ENCODE measurements around the gene MCIDAS.

MCIDAS gene

DNA sequence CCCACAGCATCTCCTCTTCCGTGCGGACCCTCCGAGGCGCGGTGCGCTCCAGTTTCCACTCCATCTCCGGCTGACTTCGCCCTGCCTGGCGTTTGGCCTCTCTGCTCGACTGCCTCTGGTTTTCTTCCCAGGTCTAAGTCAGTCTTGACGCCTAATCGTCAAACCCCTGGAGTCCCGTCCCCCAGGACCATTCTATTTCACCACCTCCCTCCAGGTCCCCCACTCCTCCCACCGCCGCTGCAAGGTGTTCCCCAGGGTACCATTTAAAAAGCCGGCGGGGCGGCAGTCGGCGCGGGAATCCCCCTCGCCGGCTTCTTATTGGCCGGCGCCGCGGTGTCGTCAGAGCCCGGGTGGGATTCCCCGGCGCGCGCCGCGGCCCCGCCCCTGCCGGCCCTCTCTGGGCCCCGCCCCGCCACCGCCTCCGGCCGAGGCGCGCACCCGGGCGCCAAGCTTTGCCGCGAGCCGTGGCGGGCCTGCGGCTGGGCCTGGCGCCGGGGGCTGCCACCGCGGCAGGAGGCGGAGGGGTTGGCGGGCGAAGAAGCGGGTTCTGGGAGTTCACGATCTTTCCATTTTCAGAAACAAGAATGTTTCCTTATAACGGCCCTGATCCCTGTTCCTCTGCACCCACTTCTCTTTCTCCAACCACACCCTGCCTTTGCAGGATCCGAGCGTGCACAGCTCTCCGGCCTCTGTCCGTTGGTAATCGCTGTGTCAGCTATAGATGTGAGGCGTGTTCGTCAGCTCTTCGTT, 54.0 kb downstream of the MCIDAS start, which contains the start of gene CDC20B:
CDC20B (minus strand) TSS at position 241 of the 750 bp plus-strand sequence; CDS start at position 64, 177 bp downstream.
- Histone ChIP-seq H3K27me3 (ENCODE audit: low read depth, low read length) (peaks cover 23% of the 10 kb centered on the region), H4K20me1 (ENCODE audit: insufficient read depth, low read length) (no peaks in the 10 kb centered on the region), H3K9ac (ENCODE audit: low read length) (peak within 1 kb of the TSS; percentile 75), H3K27ac (ENCODE audit: low read length) (peak within 1 kb of the TSS; percentile 56), H3K36me3 (replicated peaks; ENCODE audit: low read depth, low read length) (no peaks in the 10 kb centered on the region), H3K4me2 (ENCODE audit: low read length) (peak within 1 kb of the TSS; percentile 99), H3K4me3 (ENCODE audit: low read length) (peak within 1 kb of the TSS; percentile 91), H2AFZ (ENCODE audit: low read depth, low read length) (peak within 1 kb of the TSS; percentile 71), H3K79me2 (ENCODE audit: low read length) (no peaks in the 10 kb centered on the region), H3K4me1 (ENCODE audit: low read length) (peaks cover 45% of the 10 kb centered on the region), H3K9me3 (ENCODE audit: insufficient read depth, low read length) (no peaks in the 10 kb centered on the region)
- no peak for TF ChIP-seq CTCF (IDR thresholded peaks at IDR 0.05; ENCODE audit: low read depth, low read length)
- TF ChIP-seq EZH2phosphoT487 (IDR thresholded peaks at IDR 0.05; ENCODE audit: low read depth) = no peak

- Histone ChIP-seq H3K9ac (ENCODE audit: low read length) (no peak overlapping the region), H3K79me2 (ENCODE audit: low read length) (no peaks in the 10 kb centered on the region), H3K27me3 (ENCODE audit: low read depth, low read length) (peaks cover 25% of the 10 kb centered on the region), H3K4me3 (ENCODE audit: low read length) (peak overlapping the region; percentile 91), H4K20me1 (ENCODE audit: insufficient read depth, low read length) (no peaks in the 10 kb centered on the region), H3K4me1 (ENCODE audit: low read length) (peaks cover 43% of the 10 kb centered on the region), H3K9me3 (ENCODE audit: insufficient read depth, low read length) (no peaks in the 10 kb centered on the region), H2AFZ (ENCODE audit: low read depth, low read length) (peak overlapping the region; percentile 59; the same call in 1 of the 2 replicates), H3K27ac (ENCODE audit: low read length) (no peak overlapping the region), H3K4me2 (ENCODE audit: low read length) (peak overlapping the region; percentile 98), H3K36me3 (replicated peaks; ENCODE audit: low read depth, low read length) (no peaks in the 10 kb centered on the region)
- no peak for TF ChIP-seq EZH2phosphoT487 (IDR thresholded peaks at IDR 0.05; ENCODE audit: low read depth)
- TF ChIP-seq CTCF (IDR thresholded peaks at IDR 0.05; ENCODE audit: low read depth, low read length) = peak; percentile 78
Observed at GRCh38 chr5:55172051-55172899, 54.8 kb downstream of the MCIDAS start.

DNA sequence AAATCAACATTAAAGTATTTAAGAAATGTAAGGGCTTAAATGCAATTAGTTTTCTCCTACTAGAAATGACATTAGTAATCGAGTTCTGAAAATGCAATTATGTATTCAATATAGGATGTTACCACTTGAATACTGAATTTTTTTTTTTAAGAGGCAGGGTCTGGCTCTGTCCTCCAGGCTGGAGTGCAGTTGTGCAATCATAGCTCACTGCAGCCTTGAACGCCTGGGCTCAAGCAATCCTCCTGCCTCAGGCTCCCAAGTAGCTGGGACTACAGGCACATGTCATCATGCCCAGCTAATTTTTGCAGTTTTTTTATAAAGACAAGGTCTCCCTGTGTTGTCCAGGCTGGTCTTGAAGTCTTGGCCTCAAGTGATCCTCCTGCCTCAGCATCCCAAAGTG, 55.6 kb downstream of the MCIDAS start:
- no peaks in the 10 kb centered on the region for H3K9me3 ChIP-seq (ENCODE audit: insufficient read depth, low read length)
- no peaks in the 10 kb centered on the region for H3K36me3 ChIP-seq (replicated peaks; ENCODE audit: low read depth, low read length)
- TF ChIP-seq CTCF (IDR thresholded peaks at IDR 0.05; ENCODE audit: low read depth, low read length) (no peak), EZH2phosphoT487 (IDR thresholded peaks at IDR 0.05; ENCODE audit: low read depth) (no peak)
- H3K9ac ChIP-seq (ENCODE audit: low read length) = no peak overlapping the region
- no peak overlapping the region for H3K4me2 ChIP-seq (ENCODE audit: low read length)
- H3K4me1 ChIP-seq (ENCODE audit: low read length) = peaks cover 36% of the 10 kb centered on the region
- no peaks in the 10 kb centered on the region for H3K79me2 ChIP-seq (ENCODE audit: low read length)
- no peak overlapping the region for H2AFZ ChIP-seq (ENCODE audit: low read depth, low read length)
- H3K4me3 ChIP-seq (ENCODE audit: low read length) = no peak overlapping the region
- peaks cover 26% of the 10 kb centered on the region for H3K27me3 ChIP-seq (ENCODE audit: low read depth, low read length)
- no peak overlapping the region for H3K27ac ChIP-seq (ENCODE audit: low read length)
- no peaks in the 10 kb centered on the region for H4K20me1 ChIP-seq (ENCODE audit: insufficient read depth, low read length)
